ENCODE measurements around the gene LYPLAL1.
"Not testable (repeated sequence)": the region's sequence is repeated elsewhere in the genome, so short reads cannot be mapped to it uniquely, and the experiment has no call there.

The LYPLAL1 gene

DNA sequence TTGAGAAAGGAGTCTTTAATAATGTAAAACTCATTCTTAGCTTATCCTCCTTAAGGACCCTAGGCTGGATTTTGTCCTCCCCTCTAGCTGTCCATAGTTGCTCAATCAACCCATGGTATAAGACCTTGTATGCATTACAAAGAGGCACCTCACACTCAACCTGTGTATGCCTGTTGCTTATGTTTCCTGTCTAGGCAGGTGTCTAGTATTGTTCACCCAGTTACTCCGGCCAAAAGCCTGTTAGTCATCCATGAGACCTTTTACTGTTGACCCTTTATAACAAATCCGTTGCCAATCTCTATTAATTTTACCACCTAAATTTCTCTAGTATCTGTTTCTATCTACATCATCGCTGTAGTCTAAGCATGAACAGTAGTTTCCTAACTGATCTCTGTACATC is 3.7 kb downstream of the LYPLAL1 start:
- CTCF ChIA-PET = interaction anchor here (1.3 kb wide), 1 partner anchor 11 kb away, joined by 3 read pairs; no protein-coding TSS in a partner anchor
- H3K4me1 Mint-ChIP-seq = peaks cover 36% of the 10 kb centered on the region
- no peak overlapping the region for H3K27ac Mint-ChIP-seq
- H3K36me3 Mint-ChIP-seq = peaks cover 21% of the 10 kb centered on the region
- peaks cover 4% of the 10 kb centered on the region for H3K9me3 Mint-ChIP-seq
- no peak overlapping the region for H3K4me3 Mint-ChIP-seq
- no peaks in the 10 kb centered on the region for H3K27me3 Mint-ChIP-seq
- no peak for DNase-seq

- Mint-ChIP-seq H3K27me3 (no peaks in the 10 kb centered on the region), H3K27ac (no peak overlapping the region), H3K4me1 (peaks cover 35% of the 10 kb centered on the region), H3K4me3 (no peak overlapping the region), H3K36me3 (peaks cover 24% of the 10 kb centered on the region), H3K9me3 (peaks cover 1% of the 10 kb centered on the region)
- CTCF ChIA-PET = interaction anchor here (1.3 kb wide), 1 partner anchor 10 kb away, joined by 3 read pairs; no protein-coding TSS in a partner anchor
- DNase-seq = no peak
Measured at GRCh38 chr1:219177940-219178339, 4.3 kb downstream of the LYPLAL1 start.

DNA sequence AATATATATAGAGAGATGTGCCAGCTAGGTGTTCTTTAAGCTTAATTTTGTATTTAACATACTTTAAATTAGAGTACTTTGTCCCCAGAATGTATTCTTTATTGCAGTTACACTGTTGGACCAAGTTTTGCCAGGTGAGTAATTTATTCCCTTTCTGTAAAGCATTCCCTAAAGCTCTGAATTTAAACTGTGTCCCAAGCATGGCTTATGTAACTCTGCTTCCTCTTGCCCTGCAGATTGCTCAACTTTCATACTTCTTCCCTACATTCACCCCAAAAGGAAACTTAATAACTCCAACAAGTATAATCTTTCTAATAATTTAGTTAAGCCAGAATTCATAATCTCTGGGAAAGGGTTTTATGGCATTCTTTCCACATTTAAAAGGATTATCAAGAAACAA is 5.6 kb downstream of the LYPLAL1 start:
- DNase-seq = no peak
- Mint-ChIP-seq H3K4me1 (peaks cover 29% of the 10 kb centered on the region), H3K4me3 (no peak overlapping the region), H3K9me3 (no peaks in the 10 kb centered on the region), H3K27ac (no peak overlapping the region), H3K27me3 (no peaks in the 10 kb centered on the region), H3K36me3 (peaks cover 30% of the 10 kb centered on the region)
- CTCF ChIA-PET = no interaction called here

GRCh38 chr1:219184337-219184736 is 10.7 kb downstream of the LYPLAL1 start:
- Mint-ChIP-seq H3K4me1 (peaks cover 15% of the 10 kb centered on the region), H3K36me3 (peaks cover 20% of the 10 kb centered on the region), H3K4me3 (no peak overlapping the region), H3K27me3 (no peaks in the 10 kb centered on the region), H3K9me3 (no peaks in the 10 kb centered on the region), H3K27ac (no peak overlapping the region)
- no peak for DNase-seq
- CTCF ChIA-PET = no interaction called here

DNA sequence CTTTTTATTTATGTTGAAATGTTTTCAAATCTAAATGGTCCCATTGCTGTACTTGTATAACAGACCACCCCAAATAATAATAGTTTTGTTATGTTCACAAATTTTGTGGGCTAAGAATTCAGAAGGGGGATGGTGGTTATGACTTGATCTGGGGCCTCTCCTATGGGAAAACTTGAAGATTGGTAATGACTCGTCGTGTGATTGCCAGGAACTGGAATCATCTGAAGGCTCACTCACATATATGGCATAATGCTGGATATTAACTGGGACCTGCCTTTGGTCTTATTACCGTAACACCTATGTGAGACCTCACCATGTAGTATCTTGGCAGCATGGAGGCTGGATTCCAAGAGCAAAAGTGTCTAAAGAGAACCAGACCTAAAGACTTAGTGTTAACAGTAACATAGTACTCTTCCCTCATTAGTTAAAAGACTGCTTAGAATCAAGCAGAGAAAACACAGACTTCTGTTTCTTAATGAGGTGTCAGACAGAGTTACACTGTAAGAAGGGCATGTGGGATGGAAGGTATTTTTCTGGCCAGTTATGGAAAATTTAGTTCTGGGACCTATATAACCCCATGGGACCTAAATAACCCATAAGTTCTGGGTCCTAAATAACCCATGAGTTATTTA is 11.9 kb downstream of the LYPLAL1 start:
- Mint-ChIP-seq H3K4me3 (no peak overlapping the region), H3K27me3 (no peaks in the 10 kb centered on the region), H3K4me1 (peaks cover 17% of the 10 kb centered on the region), H3K27ac (no peak overlapping the region), H3K36me3 (peaks cover 17% of the 10 kb centered on the region), H3K9me3 (no peaks in the 10 kb centered on the region)
- DNase-seq = no peak
- CTCF ChIA-PET = no interaction called here

DNA sequence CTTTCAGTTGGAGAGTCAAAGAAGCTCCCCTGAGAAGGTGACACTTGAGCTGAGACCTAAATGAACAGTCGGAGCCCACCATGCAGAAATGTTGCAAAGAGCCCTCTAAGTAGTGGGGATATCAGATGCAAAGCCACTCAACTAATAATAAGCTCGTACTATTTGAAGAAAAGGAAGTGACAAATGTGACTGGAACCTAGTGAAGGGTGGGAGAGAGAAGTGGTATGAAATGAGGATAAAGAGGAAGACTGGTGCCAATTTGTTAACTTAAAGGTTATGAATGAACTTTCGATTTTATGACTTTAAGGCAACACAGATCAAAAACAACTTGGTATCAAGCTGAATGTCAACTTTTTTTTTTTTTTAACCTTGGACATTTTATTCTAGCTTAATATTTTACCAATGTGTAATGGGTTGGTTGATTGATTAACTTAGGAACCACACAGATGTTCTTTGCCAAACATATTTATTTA is 14.7 kb downstream of the LYPLAL1 start:
- no peaks in the 10 kb centered on the region for H3K9me3 Mint-ChIP-seq
- H3K27me3 Mint-ChIP-seq = no peaks in the 10 kb centered on the region
- DNase-seq = no peak
- H3K4me1 Mint-ChIP-seq = peaks cover 17% of the 10 kb centered on the region
- CTCF ChIA-PET = interaction anchor here (0.8 to 1.1 kb wide), 2 partner anchors 11 to 784 kb away, joined by 3 read pairs; no protein-coding TSS in a partner anchor
- H3K36me3 Mint-ChIP-seq = peaks cover 7% of the 10 kb centered on the region
- H3K4me3 Mint-ChIP-seq = no peak overlapping the region
- no peak overlapping the region for H3K27ac Mint-ChIP-seq

DNA sequence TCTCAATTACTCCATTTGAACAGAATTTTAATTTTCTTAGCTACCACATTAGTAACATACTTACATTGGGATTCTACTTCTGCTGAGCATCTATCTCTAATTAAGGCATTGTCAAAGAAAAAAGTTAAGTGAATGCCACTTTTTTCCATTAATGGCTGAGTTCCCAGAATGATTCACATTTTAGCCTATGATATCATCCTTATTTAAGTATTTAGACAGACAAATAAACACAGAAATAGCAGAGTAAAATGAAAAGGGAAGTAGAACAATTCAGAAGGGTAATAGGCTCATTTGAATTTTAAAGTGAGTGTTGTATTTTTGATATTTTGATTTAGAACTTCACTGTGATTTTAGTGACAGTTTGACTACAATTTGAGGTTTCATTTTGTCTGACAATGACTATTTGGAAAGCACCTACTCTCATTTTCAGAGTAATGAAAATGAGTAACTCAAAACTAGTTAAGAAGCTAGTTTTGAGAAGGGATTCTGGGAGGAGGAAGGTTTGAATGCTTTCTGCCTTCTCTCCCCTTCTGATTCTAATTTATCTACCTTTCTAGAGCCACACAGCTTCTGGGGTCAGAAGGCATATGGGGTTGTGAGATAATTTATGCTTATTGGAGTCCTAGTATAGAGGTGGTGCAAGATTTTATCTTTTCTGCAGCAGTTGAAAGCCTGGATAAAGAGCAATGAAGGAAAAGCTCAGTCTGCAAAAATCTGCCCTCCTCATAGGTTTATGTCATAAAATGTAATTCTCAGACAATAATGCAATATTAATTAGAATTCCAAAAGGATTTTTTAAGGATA is 15.5 kb downstream of the LYPLAL1 start:
- DNase-seq = no peak
- CTCF ChIA-PET = interaction anchor here (0.9 kb wide), 1 partner anchor 1544 kb away, joined by 3 read pairs; no protein-coding TSS in a partner anchor

GRCh38 chr1:219189952-219190351 is 16.3 kb downstream of the LYPLAL1 start:
- CTCF ChIA-PET = interaction anchor here (0.9 kb wide), 1 partner anchor 1544 kb away, joined by 3 read pairs; no protein-coding TSS in a partner anchor
- H3K4me1 Mint-ChIP-seq = peaks cover 10% of the 10 kb centered on the region
- H3K9me3 Mint-ChIP-seq = no peaks in the 10 kb centered on the region
- H3K27me3 Mint-ChIP-seq = no peaks in the 10 kb centered on the region
- DNase-seq = no peak
- H3K36me3 Mint-ChIP-seq = peaks cover 3% of the 10 kb centered on the region
- no peak overlapping the region for H3K27ac Mint-ChIP-seq
- no peak overlapping the region for H3K4me3 Mint-ChIP-seq

More for the DNA sequence above, 15.5 kb downstream of the LYPLAL1 start:
- H3K4me1 Mint-ChIP-seq = peaks cover 16% of the 10 kb centered on the region
- H3K4me3 Mint-ChIP-seq = no peak overlapping the region
- H3K27me3 Mint-ChIP-seq = no peaks in the 10 kb centered on the region
- no peaks in the 10 kb centered on the region for H3K9me3 Mint-ChIP-seq
- peaks cover 4% of the 10 kb centered on the region for H3K36me3 Mint-ChIP-seq
- no peak overlapping the region for H3K27ac Mint-ChIP-seq

DNA sequence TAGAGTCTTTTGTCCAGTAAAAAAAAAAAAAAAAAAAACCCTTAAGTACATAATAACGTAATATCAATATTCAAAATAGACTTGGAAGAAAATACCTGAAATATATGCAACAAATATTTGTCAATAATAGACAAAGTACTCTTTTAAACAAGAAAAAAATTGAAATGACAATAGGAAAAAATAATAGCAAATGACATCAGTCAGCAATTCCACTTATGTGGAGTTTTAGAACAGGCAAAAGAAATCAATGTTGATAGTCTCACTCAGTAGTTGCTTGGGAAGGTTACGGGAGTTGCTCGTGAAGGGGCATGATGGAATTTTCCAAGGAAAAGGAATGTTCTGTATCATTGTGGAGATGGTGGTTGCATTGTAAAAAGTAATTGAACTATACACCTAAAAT is 16.9 kb downstream of the LYPLAL1 start:
- peaks cover 10% of the 10 kb centered on the region for H3K4me1 Mint-ChIP-seq
- no peak overlapping the region for H3K27ac Mint-ChIP-seq
- peaks cover 5% of the 10 kb centered on the region for H3K36me3 Mint-ChIP-seq
- H3K27me3 Mint-ChIP-seq = no peaks in the 10 kb centered on the region
- no peak overlapping the region for H3K4me3 Mint-ChIP-seq
- CTCF ChIA-PET = no interaction called here
- DNase-seq = no peak
- H3K9me3 Mint-ChIP-seq = no peaks in the 10 kb centered on the region

DNA sequence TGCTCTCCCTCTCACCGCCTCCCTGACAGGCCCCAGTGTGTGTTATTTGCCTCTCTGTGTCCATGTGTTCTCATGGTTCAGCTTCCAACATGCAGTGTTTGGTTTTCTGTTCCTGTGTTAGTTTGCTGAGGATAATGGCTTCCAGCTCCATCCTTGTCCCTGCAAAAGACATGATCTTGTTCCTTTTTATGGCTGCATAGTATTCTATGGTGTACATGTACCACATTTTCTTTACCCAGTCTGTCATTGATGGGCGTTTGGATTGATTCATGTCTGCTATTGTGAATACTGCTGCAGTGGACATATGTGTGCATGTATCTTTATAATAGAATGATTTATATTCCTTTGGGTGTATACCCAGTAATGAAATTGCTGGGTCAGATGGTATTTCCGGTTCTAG is 22.2 kb downstream of the LYPLAL1 start:
- H3K36me3 Mint-ChIP-seq = peaks cover 11% of the 10 kb centered on the region
- H3K4me3 Mint-ChIP-seq, H3K9me3 Mint-ChIP-seq, H3K4me1 Mint-ChIP-seq, DNase-seq, H3K27ac Mint-ChIP-seq, H3K27me3 Mint-ChIP-seq, CTCF ChIA-PET: not testable (repeated sequence)

DNA sequence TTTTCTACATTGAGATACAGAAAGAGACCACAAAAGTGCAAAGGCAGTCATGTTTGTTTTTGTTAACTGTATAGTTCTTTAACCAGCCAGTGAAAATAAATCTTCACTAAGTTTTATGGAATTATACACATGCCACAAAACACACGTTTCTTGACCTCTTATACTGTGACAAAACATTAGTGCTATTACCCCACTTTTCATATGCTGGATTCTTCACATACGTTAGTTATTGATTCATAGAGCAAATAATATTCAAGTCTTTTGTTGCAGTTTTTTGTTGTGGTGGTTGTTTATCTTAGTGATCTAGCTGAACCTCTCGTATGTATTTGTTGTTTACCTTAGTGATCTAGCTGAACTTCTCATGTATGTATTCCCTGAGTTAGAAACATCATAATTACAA is 28.0 kb downstream of the LYPLAL1 start:
- Mint-ChIP-seq H3K27ac (no peak overlapping the region), H3K4me1 (no peaks in the 10 kb centered on the region), H3K9me3 (no peaks in the 10 kb centered on the region), H3K36me3 (peaks cover 4% of the 10 kb centered on the region), H3K4me3 (no peak overlapping the region), H3K27me3 (no peaks in the 10 kb centered on the region)
- CTCF ChIA-PET = interaction anchor here (0.8 kb wide), 1 partner anchor 15 kb away, joined by 3 read pairs; no protein-coding TSS in a partner anchor
- no peak for DNase-seq

GRCh38 chr1:219202567-219202966 is 28.9 kb downstream of the LYPLAL1 start:
- no peak overlapping the region for H3K4me3 Mint-ChIP-seq
- no peaks in the 10 kb centered on the region for H3K27me3 Mint-ChIP-seq
- H3K4me1 Mint-ChIP-seq = no peaks in the 10 kb centered on the region
- no peak for DNase-seq
- no peaks in the 10 kb centered on the region for H3K9me3 Mint-ChIP-seq
- H3K27ac Mint-ChIP-seq = no peak overlapping the region
- CTCF ChIA-PET = no interaction called here
- peaks cover 4% of the 10 kb centered on the region for H3K36me3 Mint-ChIP-seq

GRCh38 chr1:219206350-219206749 is 32.7 kb downstream of the LYPLAL1 start:
- no peaks in the 10 kb centered on the region for H3K4me1 Mint-ChIP-seq
- H3K36me3 Mint-ChIP-seq = peaks cover 1% of the 10 kb centered on the region
- H3K9me3 Mint-ChIP-seq = no peaks in the 10 kb centered on the region
- no peak overlapping the region for H3K27ac Mint-ChIP-seq
- DNase-seq = no peak
- no peak overlapping the region for H3K4me3 Mint-ChIP-seq
- CTCF ChIA-PET = no interaction called here
- H3K27me3 Mint-ChIP-seq = no peaks in the 10 kb centered on the region

GRCh38 chr1:219209578-219209977 is 35.9 kb downstream of the LYPLAL1 start:
- CTCF ChIA-PET = interaction anchor here (1.2 kb wide), 1 partner anchor 9 kb away, joined by 3 read pairs; no protein-coding TSS in a partner anchor
- Mint-ChIP-seq H3K4me3 (no peak overlapping the region), H3K9me3 (no peaks in the 10 kb centered on the region), H3K4me1 (no peaks in the 10 kb centered on the region), H3K27ac (no peak overlapping the region), H3K27me3 (no peaks in the 10 kb centered on the region), H3K36me3 (peaks cover 3% of the 10 kb centered on the region)
- no peak for DNase-seq

Measured in activated naive CD4-positive, alpha-beta T cell treated with anti-CD3 and anti-CD28 coated beads, Interleukin-2, amount 10 ng/mL, durations not matched to agents 7 days and 5 days (primary cell).